Breast epithelium (tissue), 3 donors: Measurements from ENCODE around the gene BRF1.

Source experiments
- CTCF ChIP-seq, 3 donors: fragments of 450-650 bp; IDR thresholded peaks; one replicate each; pipeline ENCODE4 v1.5.1; 2016 to 2017; ENCODE audit warnings: antibody characterized with exemption in 3 of 3, mild to moderate bottlenecking in 3 of 3, moderate library complexity in 3 of 3
- POLR2A ChIP-seq: fragments of 450-650 bp; IDR thresholded peaks from one replicate; pipeline ENCODE4 v1.6.1; 2016; ENCODE audit warnings: antibody characterized with exemption, mild to moderate bottlenecking, moderate library complexity

GRCh38 chr14:105209091-105209490 is 91.7 kb downstream of the BRF1 start:
- TF ChIP-seq CTCF (IDR thresholded peaks at IDR 0.05), result no peak
- no peak for TF ChIP-seq POLR2A
